CD4-positive, alpha-beta T cell treated with Interleukin-17A for 4 hours (primary cell): ENCODE data around the gene THSD8.
A peak's percentile ranks its signal among the peaks of the same experiment; 100 is the strongest.
"Not testable (repeated sequence)": the region's sequence is repeated elsewhere in the genome, so short reads cannot be mapped to it uniquely, and the experiment has no call there.

Experiments
- DNase-seq: peaks from one replicate; pipeline ENCODE4 v3.0.0-alpha.2; 2020; ENCODE audit warnings: mixed read lengths

The THSD8 gene

GRCh38 chr19:12792051-12792852 is 9.6 kb upstream of the THSD8 start:
- DNase-seq, result peak; percentile 84

- DNase-seq, result peak; percentile 22
Measured at GRCh38 chr19:12792853-12793289, 9.0 kb upstream of the THSD8 start.

- peak; percentile 94 for DNase-seq
Measured at GRCh38 chr19:12793290-12794195, 8.3 kb upstream of the THSD8 start.

- DNase-seq, result no peak
Measured at GRCh38 chr19:12794196-12794941, 7.5 kb upstream of the THSD8 start.

- DNase-seq, result no peak
Measured at GRCh38 chr19:12794971-12795381, 6.9 kb upstream of the THSD8 start.

DNA sequence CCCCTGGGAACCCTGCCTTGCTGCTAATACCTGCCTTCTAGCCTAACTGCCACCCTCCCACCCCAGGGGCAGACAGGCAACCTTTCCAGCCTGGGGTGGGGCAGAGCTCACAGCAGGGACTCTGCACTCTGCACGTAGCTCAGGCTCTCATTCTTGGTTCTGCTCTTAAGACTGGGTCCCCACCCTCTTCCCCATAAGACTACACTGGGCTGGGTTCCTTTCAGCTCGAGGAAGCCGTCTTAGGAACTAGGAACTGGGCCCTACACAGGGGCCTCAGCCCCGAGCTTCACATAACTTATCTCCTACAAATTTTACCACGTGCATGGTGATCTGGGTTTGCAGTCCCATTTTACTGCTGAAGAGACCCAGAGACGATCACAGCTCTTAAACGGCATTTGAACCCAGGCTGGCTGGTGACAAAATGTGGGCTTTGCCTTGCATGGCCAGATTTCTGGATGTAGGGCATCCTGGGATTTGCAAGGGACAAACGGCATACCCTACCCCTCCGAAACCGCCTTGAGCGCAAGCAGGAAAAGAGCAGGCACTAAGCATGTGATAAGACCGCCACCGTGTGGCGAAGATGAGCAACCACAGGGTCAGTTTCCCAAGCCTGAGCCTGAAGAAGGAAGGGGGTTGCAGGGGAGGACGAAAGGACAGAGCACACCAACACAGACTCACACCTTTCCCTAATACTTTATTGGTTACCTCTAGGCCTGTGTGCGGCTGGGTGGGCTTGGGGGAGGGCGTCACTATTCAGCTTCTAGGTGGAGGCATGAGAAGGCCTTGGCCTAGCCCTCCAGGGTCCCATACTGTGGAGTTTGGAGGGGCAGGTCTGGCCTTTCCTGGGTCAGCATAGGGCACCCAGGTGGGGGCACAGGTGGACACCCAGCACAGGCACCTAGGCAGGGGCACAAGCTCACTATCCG is 5.5 kb upstream of the THSD8 start:
- DNase-seq, result peak; percentile 81

DNA sequence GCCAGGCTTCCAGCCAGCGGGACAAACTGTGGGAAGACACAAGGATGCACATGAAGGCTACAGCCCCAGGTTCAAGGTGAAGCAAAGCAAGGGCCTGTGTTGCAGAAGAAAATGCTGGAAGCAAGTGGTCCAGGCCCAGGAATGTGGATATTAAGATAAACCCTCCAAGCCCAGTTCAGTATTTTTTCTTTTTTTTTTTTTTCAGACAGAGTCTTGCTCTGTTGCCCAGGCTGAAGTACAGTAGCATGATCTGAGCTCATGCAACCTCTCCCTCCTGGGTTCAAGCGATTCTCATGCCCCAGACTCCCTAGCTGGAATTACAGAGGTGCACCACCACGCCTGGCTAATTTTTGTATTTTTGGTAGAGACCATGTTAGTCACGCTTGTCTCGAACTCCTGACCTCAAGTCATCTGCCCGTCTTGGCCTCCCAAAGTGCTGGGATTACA is 4.7 kb upstream of the THSD8 start:
- no peak for DNase-seq

DNA sequence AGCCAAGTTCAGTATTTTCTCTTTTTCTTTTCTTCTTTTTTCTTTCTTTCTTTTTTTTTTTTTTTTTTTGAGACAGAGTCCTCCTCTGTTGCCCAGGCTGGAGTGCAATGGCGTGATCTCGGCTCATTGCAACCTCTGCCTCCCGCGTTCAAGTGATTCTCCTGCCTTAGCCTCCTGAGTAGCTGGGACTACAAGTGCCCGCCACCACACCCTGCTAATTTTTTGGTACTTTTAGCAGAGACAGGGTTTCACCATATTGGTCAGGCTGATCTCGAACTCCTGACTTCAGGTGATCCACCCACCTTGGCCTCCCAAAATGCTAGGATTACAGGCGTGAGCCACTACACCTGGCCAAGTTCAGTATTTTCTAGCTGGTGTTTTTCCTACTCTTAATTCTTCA is 4.3 kb upstream of the THSD8 start:
- DNase-seq, result not testable (repeated sequence)

- no peak for DNase-seq
Measured at GRCh38 chr19:12799742-12800465, 2.0 kb upstream of the THSD8 start.

- DNase-seq, result no peak
Measured at GRCh38 chr19:12800466-12800770, 1.5 kb upstream of the THSD8 start.

DNA sequence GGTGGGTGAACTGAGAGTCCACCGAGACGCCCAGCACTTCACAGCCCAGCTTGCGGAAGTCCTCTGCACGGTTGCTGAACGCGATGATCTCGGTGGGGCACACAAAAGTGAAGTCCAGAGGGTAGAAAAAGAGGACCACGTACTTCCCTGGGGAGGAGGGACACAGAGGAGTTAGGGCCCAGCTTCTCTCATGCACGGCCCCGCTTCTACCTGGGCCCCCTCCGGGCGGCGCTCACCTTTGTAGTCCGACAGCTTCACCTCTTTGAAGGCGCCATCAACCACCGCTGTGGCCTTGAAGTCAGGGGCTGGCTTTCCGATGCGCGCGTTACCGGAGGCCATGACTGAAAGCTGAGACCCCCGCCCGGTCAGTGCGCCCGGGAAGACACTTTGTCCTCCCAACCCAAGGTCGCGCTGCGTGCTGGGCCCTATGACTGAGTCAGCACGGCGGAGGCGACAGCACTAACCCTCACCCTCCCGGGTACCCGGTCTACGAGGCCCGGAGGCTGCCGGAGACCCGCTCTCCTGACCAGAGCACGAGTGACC is 875 bp upstream of the THSD8 start:
- peak; percentile 37 for DNase-seq

GRCh38 chr19:12802267-12803106 is 618 bp downstream of the THSD8 start:
- DNase-seq, result no peak

GRCh38 chr19:12804051-12804450 is 2.2 kb downstream of the THSD8 start:
- DNase-seq, result no peak

DNA sequence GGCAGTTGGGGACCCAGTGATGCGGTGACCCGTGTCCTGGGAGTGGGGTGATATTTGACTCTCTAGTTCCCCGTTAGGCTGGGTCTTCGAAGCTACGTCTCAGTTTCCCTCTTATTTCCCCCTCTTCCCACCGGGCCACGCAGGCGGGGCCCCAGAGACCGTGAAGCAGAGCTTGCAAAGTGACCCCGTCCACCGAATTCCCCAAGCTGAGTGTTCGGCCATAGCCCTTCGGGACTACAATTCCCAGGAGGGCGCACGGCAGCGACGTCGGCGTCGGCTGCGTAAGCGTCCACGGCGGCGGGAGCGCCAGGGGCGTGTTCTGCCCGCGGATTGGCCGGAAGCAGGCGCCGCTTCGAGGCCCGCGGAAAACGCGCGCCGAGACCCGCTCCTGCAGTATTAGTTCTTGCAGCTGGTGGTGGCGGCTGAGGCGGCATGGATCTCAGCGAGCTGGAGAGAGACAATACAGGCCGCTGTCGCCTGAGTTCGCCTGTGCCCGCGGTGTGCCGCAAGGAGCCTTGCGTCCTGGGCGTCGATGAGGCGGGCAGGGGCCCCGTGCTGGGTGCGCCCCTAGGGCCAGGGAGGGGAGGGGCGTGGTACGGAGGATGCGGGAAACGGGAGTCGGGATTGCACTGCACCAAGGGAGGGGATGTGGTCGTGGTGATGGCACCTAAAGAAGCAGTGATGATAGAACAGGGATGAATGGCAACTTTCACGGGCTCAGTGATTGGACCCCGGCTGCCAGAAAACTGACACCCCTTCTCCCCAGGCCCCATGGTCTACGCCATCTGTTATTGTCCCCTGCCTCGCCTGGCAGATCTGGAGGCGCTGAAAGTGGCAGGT is 4.6 kb downstream of the THSD8 start, which contains the start of gene RNASEH2A:
Gene RNASEH2A, plus strand, starts transcription at position 343 of the 840 bp plus-strand sequence. Its CDS starts 90 bp downstream, at position 433.
- peak; percentile 91 for DNase-seq

DNA sequence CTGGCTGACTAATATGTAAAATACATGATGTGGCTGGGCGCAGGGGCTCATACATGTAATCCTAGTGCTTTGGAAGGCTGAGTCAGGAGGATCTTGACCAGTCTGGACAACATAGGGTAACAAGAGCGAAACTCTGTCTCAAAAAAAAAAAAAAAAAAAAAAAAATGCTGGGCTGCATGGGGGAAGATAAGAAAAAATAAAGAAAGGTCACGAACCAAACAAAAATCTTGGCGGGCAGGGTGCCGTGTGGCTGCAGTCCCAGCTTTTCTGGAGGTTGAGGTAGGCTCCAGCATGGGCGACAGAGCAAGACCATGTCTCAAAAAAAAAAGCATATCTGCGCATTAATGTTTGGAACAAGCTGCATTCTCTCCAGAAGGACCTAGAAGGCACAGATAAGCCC is 13.2 kb downstream of the THSD8 start:
- no peak for DNase-seq

- not testable (repeated sequence) for DNase-seq
Measured at GRCh38 chr19:12817188-12817587, 15.3 kb downstream of the THSD8 start.

DNA sequence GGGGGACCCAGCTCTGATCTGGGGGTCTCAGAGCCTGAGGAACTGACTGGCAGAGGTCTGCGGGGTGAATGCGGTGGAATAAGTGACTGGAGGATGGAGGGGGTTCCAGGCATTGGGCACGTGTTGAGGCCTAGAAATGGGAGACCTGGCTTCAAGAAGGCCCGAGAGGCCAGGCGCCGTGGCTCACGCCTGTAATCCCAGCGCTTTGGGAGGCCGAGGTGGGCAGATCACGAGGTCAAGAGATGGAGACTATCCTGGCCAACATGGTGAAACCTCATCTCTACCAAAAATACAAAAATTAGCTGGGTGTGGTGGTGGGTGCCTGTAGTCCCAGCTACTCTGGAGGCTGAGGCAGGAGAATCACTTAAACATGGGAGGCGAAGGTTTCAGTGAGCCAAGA is 15.9 kb downstream of the THSD8 start:
- DNase-seq, result not testable (repeated sequence)

DNA sequence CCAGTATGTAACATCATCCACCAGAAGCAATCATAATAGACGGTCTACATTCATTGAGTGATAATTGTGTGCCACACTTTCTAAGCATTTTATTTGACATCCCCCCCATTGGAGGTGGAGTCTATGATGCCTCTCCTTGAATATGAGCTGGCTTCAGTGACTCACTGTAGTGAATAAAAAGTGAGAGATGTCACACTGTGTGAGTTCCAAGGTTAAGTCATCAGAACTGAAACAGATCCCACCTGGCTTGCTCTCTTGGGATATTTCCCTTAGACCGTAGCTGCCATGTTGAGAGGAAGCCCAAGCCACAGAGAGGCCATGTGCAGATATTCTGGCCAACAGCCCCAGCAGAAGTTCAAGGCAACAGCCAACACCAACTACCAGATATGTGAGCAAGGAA is 19.9 kb downstream of the THSD8 start:
- DNase-seq, result no peak
